Measurements from ENCODE around the gene FBXO4. TPM values are rescaled to one million over a fixed set of nuclear protein-coding genes. Genes with fewer than 3 reads are reported as not detected.

The FBXO4 gene
- total and polyA plus RNA-seq, 2 donors (not counting 1 experiment from before 2014, with no cell fraction given), result 7.6 to 17.9 TPM

GRCh38 chr5:41891066-41891707 lies 33.9 kb upstream of the FBXO4 start:
- no peaks in the 10 kb centered on the region for H4K20me1 ChIP-seq (ENCODE audit: control insufficient read depth, insufficient read depth, low read length, poor library complexity, severe bottlenecking)
- Mint-ChIP-seq H3K4me1 (no peaks in the 10 kb centered on the region), H3K4me3 (no peak overlapping the region), H3K9me3 (ENCODE audit: insufficient read depth) (no peaks in the 10 kb centered on the region), H3K27ac (no peak overlapping the region), H3K27me3 (peaks cover 56% of the 10 kb centered on the region)
- ChIA-PET POLR2A (no interaction called here), CTCF (no interaction called here)
- peaks cover 0 to 35% (median 15%) of the 10 kb centered on the region in 4 experiments for H3K27me3 ChIP-seq (replicated peaks in 1 of 4; ENCODE audit: control extremely low read depth in 1 of 4, control insufficient read depth in 3 of 4, insufficient read depth in 4 of 4, low read length in 3 of 4)
- no peak overlapping the region for H3K4me2 ChIP-seq (replicated peaks; ENCODE audit: low read depth, low read length, poor library complexity, severe bottlenecking)
- no peaks in the 10 kb centered on the region for H3K79me2 ChIP-seq (ENCODE audit: control insufficient read depth, insufficient read depth, low read length)
- no peaks in the 10 kb centered on the region for H3K36me3 ChIP-seq (replicated peaks in 1 of 2; ENCODE audit: control extremely low read depth in 1 of 2, control insufficient read depth in 1 of 2, extremely low read depth in 1 of 2, insufficient read depth in 2 of 2, low read length in 1 of 2)
- DNase-seq (no peak), ATAC-seq (ENCODE audit: low read depth) (no peak)
- no peak overlapping the region for H2AFZ ChIP-seq (ENCODE audit: insufficient read depth, low read depth, low read length, poor library complexity, severe bottlenecking)
- H3K4me3 ChIP-seq (ENCODE audit: control extremely low read depth in 1 of 5, extremely low read depth in 1 of 5, insufficient read depth in 1 of 5, low read depth in 2 of 5, low read length in 4 of 5), result no peak overlapping the region
- no peak overlapping the region for H3K9ac ChIP-seq (ENCODE audit: low read length)
- WGBS (ENCODE audit: insufficient coverage), result 76% methylated on average over 2 of the region's 2 CpGs
- H3K9me3 ChIP-seq (ENCODE audit: control extremely low read depth in 1 of 3, control insufficient read depth in 2 of 3, insufficient read depth in 1 of 3, low read length in 2 of 3), result no peaks in the 10 kb centered on the region
- TF ChIP-seq CTCF (IDR thresholded peaks at IDR 0.05), result no peak
- no peak for TF ChIP-seq EZH2 (IDR thresholded peaks at IDR 0.05; ENCODE audit: borderline replicate concordance, insufficient read depth, low read depth, low read length, poor library complexity, severe bottlenecking)
- no peak overlapping the region for H3K27ac ChIP-seq (ENCODE audit: low read length in 2 of 2)
- H3K4me1 ChIP-seq (ENCODE audit: control insufficient read depth in 2 of 2, insufficient read depth in 2 of 2, low read length in 2 of 2), result no peaks in the 10 kb centered on the region
- intact Hi-C loops (cut with micrococcal nuclease), result no loop called here

GRCh38 chr5:41892031-41892430 lies 33.0 kb upstream of the FBXO4 start:
- Histone ChIP-seq H3K9ac (ENCODE audit: low read length) (no peak overlapping the region), H3K4me3 (ENCODE audit: control extremely low read depth in 1 of 5, extremely low read depth in 1 of 5, insufficient read depth in 1 of 5, low read depth in 2 of 5, low read length in 4 of 5) (no peak overlapping the region), H3K27me3 (replicated peaks in 1 of 4; ENCODE audit: control extremely low read depth in 1 of 4, control insufficient read depth in 3 of 4, insufficient read depth in 4 of 4, low read length in 3 of 4) (peaks cover 0 to 34% (median 20%) of the 10 kb centered on the region in 4 experiments), H3K36me3 (replicated peaks in 1 of 2; ENCODE audit: control extremely low read depth in 1 of 2, control insufficient read depth in 1 of 2, extremely low read depth in 1 of 2, insufficient read depth in 2 of 2, low read length in 1 of 2) (no peaks in the 10 kb centered on the region), H3K9me3 (ENCODE audit: control extremely low read depth in 1 of 3, control insufficient read depth in 2 of 3, insufficient read depth in 1 of 3, low read length in 2 of 3) (no peaks in the 10 kb centered on the region), H3K27ac (ENCODE audit: low read length in 2 of 2) (no peak overlapping the region), H3K79me2 (ENCODE audit: control insufficient read depth, insufficient read depth, low read length) (no peaks in the 10 kb centered on the region), H3K4me1 (ENCODE audit: control insufficient read depth in 2 of 2, insufficient read depth in 2 of 2, low read length in 2 of 2) (no peaks in the 10 kb centered on the region), H4K20me1 (ENCODE audit: control insufficient read depth, insufficient read depth, low read length, poor library complexity, severe bottlenecking) (no peaks in the 10 kb centered on the region), H2AFZ (ENCODE audit: insufficient read depth, low read depth, low read length, poor library complexity, severe bottlenecking) (no peak overlapping the region), H3K4me2 (replicated peaks; ENCODE audit: low read depth, low read length, poor library complexity, severe bottlenecking) (no peak overlapping the region)
- intact Hi-C loops (cut with micrococcal nuclease), result no loop called here
- Mint-ChIP-seq H3K9me3 (ENCODE audit: insufficient read depth) (no peaks in the 10 kb centered on the region), H3K27ac (no peak overlapping the region), H3K27me3 (peaks cover 64% of the 10 kb centered on the region), H3K4me3 (no peak overlapping the region), H3K4me1 (no peaks in the 10 kb centered on the region)
- DNase-seq, result no peak
- no peak for ATAC-seq (ENCODE audit: low read depth)
- CTCF ChIA-PET, result no interaction called here
- POLR2A ChIA-PET, result no interaction called here
- no peak for TF ChIP-seq CTCF (IDR thresholded peaks at IDR 0.05)
- no peak for TF ChIP-seq EZH2 (IDR thresholded peaks at IDR 0.05; ENCODE audit: borderline replicate concordance, insufficient read depth, low read depth, low read length, poor library complexity, severe bottlenecking)
